ENCODE data around the gene UGT8. TPM values are rescaled to one million over a fixed set of nuclear protein-coding genes. Genes with fewer than 3 reads are reported as not detected.

The UGT8 gene
- total and polyA plus RNA-seq, 2 of the 8 experiments (the other 6 are each of a cell fraction or from before 2014, with no cell fraction given) = 16.9 to 26.9 TPM

- no peak overlapping the region for H3K27ac ChIP-seq (ENCODE audit: low read depth, low read length)
- peaks cover 6 to 56% of the 10 kb centered on the region in 2 experiments; a peak in 3 of 4 replicates for H3K79me2 ChIP-seq (ENCODE audit: control insufficient read depth in 1 of 2, insufficient read depth in 2 of 2, low read length in 2 of 2)
- ChIA-PET CTCF (ENCODE audit: partially characterized antibody) (interaction anchor here (0.8 kb wide), 1 partner anchor 114 kb away, joined by 3 read pairs; no protein-coding TSS in a partner anchor), POLR2A (ENCODE audit: partially characterized antibody) (interaction anchor here (0.8 kb wide), 1 partner anchor 100 kb away, joined by 3 read pairs; no protein-coding TSS in a partner anchor)
- H3K9ac ChIP-seq (replicated peaks in 1 of 4; ENCODE audit: extremely low read depth in 1 of 4, low read depth in 3 of 4, low read length in 3 of 4) = no peak overlapping the region
- H3K23ac ChIP-seq (ENCODE audit: insufficient read length) = no peak overlapping the region
- no peak overlapping the region for H3K4me2 ChIP-seq (ENCODE audit: insufficient read depth in 1 of 2, low read depth in 2 of 2, low read length in 2 of 2)
- no peak overlapping the region for H4K8ac ChIP-seq (ENCODE audit: extremely low read depth, insufficient read depth, low read length)
- no peak overlapping the region for H4K5ac ChIP-seq (ENCODE audit: insufficient read length, low read depth, low read length)
- no peak overlapping the region for H3K56ac ChIP-seq (replicated peaks; ENCODE audit: insufficient read length, low read depth, low read length)
- no peak overlapping the region for H2BK12ac ChIP-seq (ENCODE audit: low read depth, low read length)
- no peak overlapping the region for H3K14ac ChIP-seq (ENCODE audit: insufficient read length)
- H2BK5ac ChIP-seq (ENCODE audit: low read depth, low read length) = no peak overlapping the region
- H3K4me1 ChIP-seq (replicated peaks in 1 of 4; ENCODE audit: control insufficient read depth in 3 of 4, insufficient read depth in 4 of 4, low read length in 3 of 4) = peaks cover 0 to 3% (median 1%) of the 10 kb centered on the region in 4 experiments; a peak in 3 of 7 replicates
- H3K18ac ChIP-seq (ENCODE audit: extremely low read depth, low read length) = no peak overlapping the region
- no peak overlapping the region for H2BK15ac ChIP-seq (ENCODE audit: low read length)
- H3K36me3 ChIP-seq (ENCODE audit: control insufficient read depth in 2 of 4, insufficient read depth in 4 of 4, low read length in 3 of 4) = no peaks in the 10 kb centered on the region
- H3K4ac ChIP-seq (replicated peaks; ENCODE audit: insufficient read length, low read depth, low read length) = no peak overlapping the region
- H3K9me3 ChIP-seq (ENCODE audit: insufficient read depth in 2 of 2, low read depth in 1 of 2, low read length in 1 of 2) = no peaks in the 10 kb centered on the region
- DNase-seq (ENCODE audit: low read depth in 1 of 2, low spot score in 2 of 2) = no peak
- FAIRE-seq = no peak
- no peak overlapping the region for H2BK20ac ChIP-seq (ENCODE audit: low read length)
- no peaks in the 10 kb centered on the region for H3K27me3 ChIP-seq (replicated peaks in 1 of 4; ENCODE audit: control insufficient read depth in 3 of 4, extremely low read depth in 1 of 4, insufficient read depth in 3 of 4, low read length in 3 of 4)
- no peak overlapping the region for H4K91ac ChIP-seq (replicated peaks; ENCODE audit: insufficient read length, low read length)
- no peak overlapping the region for H2BK120ac ChIP-seq (replicated peaks; ENCODE audit: low read depth, low read length)
- H3K4me3 ChIP-seq (ENCODE audit: extremely low read depth in 1 of 4, insufficient read depth in 2 of 4, low read depth in 3 of 4, low read length in 4 of 4) = peak overlapping the region in 1 of 4 experiments; percentile 95; a peak in 1 of 8 replicates
- no peak overlapping the region for H2AK5ac ChIP-seq (ENCODE audit: low read depth, low read length)
- no peaks in the 10 kb centered on the region for H3K79me1 ChIP-seq (ENCODE audit: low read depth, low read length)
- H2AFZ ChIP-seq (ENCODE audit: low read length) = no peak overlapping the region
- H3K23me2 ChIP-seq (ENCODE audit: low read depth, low read length) = peaks cover 19% of the 10 kb centered on the region
- no peaks in the 10 kb centered on the region for H4K20me1 ChIP-seq (replicated peaks in 1 of 2; ENCODE audit: control insufficient read depth in 1 of 2, insufficient read depth in 2 of 2, low read length in 2 of 2)
- 87% methylated on average over 5 of the region's 5 CpGs; no CpG with 5 or more reads in 1 of the 2 experiments for WGBS, 2 experiments (ENCODE audit: extremely low coverage in 1 of 2, insufficient coverage in 1 of 2, insufficient read length in 1 of 2, insufficient replicate concordance in 2 of 2, low coverage in 1 of 2, low lambda C conversion rate in 2 of 2, missing lambda C conversion rate in 1 of 2)
- TF ChIP-seq BACH1 (IDR thresholded peaks at IDR 0.05; ENCODE audit: low read length) (no peak), GABPA (IDR thresholded peaks at IDR 0.05; ENCODE audit: borderline replicate concordance, insufficient read depth, low read length) (no peak), CHD2 (IDR thresholded peaks at IDR 0.05; ENCODE audit: low read length) (no peak), CTCF (IDR thresholded peaks at IDR 0.05; ENCODE audit: control extremely low read depth in 1 of 3, insufficient read depth in 1 of 3, low read depth in 1 of 3, low read length in 3 of 3) (no peak), SP1 (IDR thresholded peaks at IDR 0.05; ENCODE audit: low read depth, low read length) (no peak), POLR2AphosphoS5 (IDR thresholded peaks at IDR 0.05; ENCODE audit: low read depth, low read length) (no peak), SIRT6 (IDR thresholded peaks at IDR 0.05; ENCODE audit: low read length) (no peak), SAP30 (IDR thresholded peaks at IDR 0.05; ENCODE audit: insufficient read depth, insufficient replicate concordance, low read length) (no peak), RAD21 (IDR thresholded peaks at IDR 0.05 in 1 of 2, conservative IDR thresholded peaks at IDR 0.05 in 1 of 2; ENCODE audit: low read depth in 2 of 2, low read length in 2 of 2) (no peak), HDAC6 (IDR thresholded peaks at IDR 0.05; ENCODE audit: low read depth, low read length) (no peak)
Measured at GRCh38 chr4:114601304-114602052, 2.9 kb downstream of the UGT8 start.

Data from H1 (cell line).